HG03159 (cell line): ENCODE measurements around the gene PRRT1.

Experiments used
- ATAC-seq: cut with Tn5 transposase; IDR thresholded peaks from one replicate; pipeline ENCODE4 v1.9.1; 2021; ENCODE audit warnings: mild to moderate bottlenecking, moderate library complexity; ENCODE audit not compliant: unreplicated experiment

Gene PRRT1

DNA sequence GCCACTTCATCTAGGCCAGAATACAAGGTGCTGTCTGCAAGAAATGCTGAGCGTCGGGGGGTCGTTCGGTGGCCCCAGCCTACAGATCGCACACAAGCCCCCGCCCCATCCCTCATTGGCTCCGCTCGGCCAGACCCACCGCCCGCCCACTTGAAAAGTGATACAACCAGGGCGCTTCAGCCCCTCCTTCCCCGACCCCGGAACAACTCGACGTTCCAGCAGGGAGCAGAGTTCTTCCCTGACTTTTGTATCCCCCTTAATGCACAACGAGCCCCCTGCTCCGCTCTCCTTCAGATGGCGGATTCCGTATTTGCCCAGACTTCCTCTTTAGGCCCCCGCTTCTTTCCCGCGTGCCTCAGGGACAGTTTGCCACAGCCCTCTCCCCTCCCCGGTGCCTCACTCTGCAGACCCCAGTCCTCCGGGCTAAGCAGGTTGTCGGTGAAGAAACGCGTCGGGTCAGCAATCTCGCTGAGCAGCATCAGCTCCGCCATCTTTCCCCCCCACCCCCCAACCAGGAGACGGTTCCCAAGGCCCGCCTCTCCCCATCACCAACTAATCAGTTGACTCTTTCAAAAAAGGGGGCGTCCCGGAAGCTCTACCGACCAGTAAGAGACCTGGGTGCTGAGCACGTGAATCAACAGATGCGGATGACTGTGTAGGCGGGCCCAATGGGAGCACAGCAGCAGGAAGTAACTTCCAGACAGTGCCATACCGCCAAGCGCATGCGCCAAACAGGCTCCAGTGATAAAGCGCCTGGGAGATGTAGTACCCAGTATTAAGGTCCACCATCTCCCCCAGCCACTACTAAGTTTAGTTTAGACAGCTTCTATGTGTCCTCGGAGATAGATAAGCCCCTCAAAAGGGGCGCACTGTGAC, 23.8 kb downstream of the PRRT1 start, which contains the start of gene ATF6B:
TSS of gene ATF6B (minus strand) at position 530 of the 876 bp plus-strand sequence. CDS start at position 491, 39 bp downstream.
- peak; percentile 86 for ATAC-seq

DNA sequence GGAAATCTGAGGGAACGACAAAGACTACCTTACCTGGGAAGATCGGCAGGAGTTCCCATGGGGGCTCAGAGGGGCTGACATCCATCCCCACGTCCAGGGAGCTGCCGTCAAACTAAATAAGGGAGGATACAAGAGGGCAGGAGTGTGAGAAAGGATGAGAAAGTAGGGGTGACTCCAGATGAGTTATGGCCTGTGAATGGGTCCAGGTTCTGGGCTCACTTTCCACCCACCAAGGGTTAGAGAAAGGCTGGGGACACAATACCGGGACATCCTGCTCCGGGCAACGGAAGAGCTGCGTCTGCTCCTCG, 24.4 kb downstream of the PRRT1 start:
- ATAC-seq: no peak

DNA sequence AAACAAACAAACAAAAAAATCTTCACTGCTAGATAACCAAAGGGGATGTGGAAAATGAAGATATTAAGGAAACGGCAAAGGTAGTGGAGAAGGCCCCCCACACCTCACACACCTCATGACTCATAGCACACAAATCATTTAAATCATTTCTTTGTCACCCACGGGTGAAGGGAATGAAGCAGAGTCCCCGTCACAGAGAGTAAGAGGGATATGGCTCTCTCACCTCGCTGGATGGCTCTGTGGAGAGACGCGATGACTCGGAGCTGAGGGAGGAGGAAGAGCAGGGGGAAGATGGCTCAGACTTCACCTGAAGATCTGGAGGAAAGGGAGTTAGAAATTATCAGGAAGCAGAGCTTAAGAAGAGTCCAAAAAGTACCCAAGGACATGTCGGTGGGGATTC, 24.9 kb downstream of the PRRT1 start:
- ATAC-seq: no peak

DNA sequence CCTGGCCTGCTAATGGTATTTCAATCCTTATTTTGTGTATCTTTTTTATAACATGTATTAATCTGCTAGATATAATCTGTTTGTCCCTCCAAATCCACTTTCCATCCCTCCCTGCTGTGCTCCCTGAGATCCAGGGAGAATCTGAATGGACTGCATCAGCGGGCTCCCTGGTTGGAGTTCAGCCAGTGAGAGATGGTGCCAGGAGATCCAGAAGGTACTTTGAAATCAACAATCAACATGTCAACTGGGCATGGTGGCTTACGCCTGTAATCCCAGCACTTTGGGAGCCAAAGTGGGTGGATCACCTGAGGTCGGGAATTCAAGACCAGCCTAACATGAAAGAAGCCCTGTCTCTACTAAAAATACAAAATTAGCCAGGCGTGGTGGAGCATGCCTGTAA, 28.1 kb downstream of the PRRT1 start:
- ATAC-seq: no peak

DNA sequence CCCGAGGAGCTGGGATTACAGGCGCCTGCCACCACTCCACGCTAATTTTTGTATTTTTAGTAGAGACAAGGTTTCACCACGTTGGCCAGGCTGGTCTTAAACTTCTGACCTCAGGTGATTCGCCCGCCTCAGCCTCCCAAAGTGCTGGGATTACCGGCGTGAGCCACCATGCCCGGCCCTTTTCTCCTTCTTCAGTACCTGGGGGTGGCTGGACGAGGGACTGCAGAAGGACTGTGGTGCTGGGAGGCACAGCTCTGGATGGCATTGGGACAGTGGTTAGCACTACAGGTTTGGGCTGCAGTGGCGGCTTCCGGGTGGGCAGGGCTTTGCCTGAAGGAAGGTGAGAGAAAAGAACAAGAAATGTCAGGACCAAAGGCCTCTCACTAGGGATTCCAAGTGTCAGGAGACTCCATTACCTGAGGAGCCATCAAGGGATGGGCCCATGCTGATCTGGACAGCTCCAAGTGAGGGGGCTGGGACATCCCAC, 31.1 kb downstream of the PRRT1 start:
- no peak for ATAC-seq

DNA sequence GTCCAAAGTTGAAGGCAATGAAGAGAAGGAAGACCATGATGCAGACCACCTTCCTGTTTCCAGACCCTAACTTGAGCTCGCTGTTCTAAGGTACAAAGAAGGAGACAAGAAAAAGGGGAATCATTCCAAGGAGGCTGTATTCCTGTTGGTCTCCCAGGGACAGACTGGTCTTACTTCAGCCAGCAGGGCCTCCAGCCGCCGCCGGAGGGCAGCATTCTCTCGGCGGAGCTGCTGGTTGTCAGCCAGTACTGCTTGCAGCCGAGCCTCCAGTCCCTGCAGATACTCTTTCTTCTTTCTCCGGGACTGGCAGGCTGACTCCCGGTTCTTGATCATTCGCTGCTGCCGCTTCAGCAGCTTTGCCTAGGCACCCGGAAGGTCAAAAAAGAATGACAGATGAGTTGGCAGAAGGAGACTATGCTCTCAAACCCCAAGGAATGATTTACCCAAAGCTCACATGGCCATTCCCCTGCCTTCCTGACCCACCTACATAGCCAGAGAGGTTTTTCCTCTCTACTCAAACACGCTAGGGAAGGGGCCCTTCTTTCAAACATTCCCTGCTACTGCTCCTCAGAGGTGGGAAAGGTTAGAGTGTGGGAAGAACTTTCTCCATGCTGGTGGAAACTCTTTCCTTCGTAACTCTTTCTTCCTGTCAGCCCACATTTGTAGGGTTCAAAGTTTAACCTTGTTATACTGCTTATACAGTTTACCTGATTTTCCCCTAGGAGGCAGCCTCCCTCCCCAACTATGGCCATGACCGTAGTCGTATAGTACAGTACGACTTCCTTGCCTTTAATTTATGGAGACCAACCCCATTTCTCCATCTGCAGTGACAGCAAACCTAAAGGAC, 32.7 kb downstream of the PRRT1 start:
- no peak for ATAC-seq

DNA sequence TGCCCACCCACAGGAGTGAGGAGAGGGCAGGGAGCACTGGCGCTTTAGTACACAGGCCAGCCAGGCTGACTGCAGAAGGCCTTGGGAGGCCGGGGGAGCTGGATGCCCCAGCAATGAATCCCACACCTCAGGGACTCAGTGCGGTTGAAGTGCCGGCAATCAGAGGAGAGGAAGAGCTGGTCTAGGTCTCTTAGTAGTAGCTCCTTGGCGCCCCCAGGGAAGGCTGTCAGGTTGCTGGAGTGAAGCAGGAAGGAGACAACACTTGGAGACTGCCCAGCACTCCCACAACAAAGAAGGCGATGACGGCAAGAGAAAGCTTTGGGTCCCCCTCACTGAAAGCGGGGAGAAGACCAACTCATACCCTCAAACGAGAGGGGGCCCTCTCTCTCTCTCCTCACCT, 34.3 kb downstream of the PRRT1 start:
- no peak for ATAC-seq

DNA sequence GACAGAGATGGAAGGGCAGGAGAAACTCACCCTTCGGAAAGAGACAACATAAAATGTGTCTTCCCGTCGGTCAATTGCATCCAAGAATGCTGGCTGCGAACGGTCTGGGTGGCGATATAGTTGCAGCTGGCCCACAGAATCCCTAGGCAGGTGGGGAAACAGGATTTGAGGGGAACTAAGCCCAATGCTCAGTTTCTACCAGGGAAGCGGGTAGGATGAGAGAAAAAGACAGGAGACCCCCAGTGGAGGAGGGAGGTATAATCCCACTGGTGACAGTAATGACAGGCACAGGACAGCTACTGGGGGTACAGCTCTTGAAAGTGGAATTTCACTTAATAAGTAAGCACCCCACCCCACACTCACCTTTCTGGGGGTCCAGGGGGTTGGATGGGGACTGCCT, 35.1 kb downstream of the PRRT1 start:
- no peak for ATAC-seq

DNA sequence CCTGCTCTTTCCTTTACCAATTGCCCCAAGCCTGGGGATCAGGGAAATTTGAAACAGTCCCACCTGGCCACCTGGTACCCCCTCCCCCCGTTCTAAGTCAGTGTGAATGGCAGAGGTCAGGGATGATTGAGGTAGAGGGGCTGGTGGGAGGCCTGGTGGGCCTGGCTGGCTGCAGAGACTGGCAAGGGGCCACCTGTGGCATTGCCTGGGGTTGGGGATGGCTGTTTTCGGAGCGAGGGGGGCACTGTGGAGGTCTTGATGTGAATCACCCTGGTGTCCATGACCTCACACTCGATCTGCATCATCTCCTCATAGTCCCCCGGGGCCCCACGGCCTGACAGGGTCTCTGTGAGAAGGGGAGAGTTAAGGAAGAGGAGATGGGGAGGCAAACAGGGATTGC, 36.1 kb downstream of the PRRT1 start:
- ATAC-seq: no peak

DNA sequence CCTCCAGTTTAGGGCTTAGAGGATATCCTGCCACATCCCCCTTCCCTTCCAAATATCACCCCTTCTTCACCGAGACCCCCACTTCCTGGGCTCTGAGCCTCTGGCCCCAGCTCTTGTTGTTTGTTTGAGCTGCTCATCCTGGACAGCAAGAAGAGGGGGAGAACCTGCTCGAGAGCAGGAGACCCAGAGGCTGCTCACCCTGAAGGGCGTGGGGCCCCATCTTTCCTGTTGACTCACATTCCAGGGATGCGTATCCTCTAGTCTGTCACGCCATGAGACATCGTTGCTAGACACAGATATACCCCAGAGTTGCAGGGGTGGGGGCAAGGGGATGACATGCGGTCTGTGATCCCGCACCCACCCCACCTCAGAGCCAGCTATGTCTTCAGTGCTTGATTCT, 36.9 kb downstream of the PRRT1 start:
- ATAC-seq: no peak

DNA sequence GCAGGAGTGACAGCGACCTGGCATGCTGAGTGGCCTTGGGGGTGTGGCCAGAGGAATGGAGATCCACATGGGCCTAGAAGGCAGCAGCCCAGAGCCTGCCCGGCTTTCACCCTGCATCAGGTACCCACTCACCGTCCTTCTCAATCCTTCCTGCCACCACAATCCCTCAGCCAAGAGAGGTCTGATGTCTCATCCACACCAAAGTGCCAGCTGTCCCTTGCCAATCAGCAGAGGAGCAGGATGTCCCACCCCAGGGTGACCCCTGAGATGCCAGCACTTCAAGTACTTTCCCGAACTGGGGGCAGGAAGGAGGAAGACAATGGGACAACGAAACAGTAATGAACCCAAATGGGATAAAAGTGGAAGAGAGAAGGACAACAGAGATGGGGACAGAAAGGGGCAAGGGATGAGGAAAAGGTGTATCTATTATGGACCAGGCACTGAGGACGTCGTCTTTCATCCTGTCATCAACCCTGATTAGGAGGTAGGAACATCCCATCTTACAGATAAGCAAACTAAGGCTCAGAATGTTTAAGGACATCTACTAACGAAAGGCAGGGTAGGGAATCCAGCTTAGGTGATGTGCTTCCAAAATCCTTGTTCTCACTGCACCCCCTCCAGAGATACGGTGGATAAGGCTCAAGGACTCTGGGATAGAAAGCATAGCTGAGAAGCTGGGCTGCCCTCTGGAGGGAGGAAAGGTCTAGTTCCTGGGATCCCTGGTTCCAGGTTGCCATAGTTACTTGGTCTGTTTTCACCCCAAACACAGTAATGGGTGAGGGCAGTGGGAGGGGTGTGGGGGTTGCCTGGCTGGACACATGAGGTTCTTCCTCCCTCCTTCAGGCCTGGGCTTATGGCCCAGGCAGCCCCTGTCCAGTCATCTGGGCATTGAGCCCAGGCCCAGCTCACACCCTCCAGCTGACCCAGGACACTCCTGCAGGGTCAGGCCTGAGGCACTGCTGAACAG, 38.1 kb downstream of the PRRT1 start:
- ATAC-seq: no peak

DNA sequence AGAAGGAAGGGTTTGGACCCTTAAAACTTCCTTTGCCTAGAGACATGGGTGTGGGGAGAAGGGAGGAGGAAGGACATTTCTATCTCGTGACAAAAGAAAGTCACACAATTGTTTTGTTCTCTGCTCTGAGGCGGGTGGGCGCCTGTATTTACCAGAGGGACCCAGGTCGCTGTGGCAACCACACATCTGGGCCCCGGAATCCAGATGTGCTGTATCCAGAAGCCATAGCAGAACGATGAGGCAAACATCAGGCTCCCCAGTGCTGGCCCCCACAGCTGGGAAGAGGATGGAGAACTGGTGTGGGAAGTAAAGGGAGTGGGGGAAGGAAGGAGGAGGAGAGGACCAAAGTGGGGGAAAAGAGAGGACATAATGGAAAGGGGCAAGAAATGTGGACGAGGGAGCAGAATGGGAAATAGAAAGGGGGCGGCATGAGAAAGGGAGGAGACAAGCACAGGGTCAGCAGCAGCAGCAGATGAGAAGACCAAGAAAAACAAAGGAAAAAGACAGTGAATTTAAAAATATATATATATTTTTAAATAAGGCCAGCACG, 39.2 kb downstream of the PRRT1 start:
- no peak for ATAC-seq

DNA sequence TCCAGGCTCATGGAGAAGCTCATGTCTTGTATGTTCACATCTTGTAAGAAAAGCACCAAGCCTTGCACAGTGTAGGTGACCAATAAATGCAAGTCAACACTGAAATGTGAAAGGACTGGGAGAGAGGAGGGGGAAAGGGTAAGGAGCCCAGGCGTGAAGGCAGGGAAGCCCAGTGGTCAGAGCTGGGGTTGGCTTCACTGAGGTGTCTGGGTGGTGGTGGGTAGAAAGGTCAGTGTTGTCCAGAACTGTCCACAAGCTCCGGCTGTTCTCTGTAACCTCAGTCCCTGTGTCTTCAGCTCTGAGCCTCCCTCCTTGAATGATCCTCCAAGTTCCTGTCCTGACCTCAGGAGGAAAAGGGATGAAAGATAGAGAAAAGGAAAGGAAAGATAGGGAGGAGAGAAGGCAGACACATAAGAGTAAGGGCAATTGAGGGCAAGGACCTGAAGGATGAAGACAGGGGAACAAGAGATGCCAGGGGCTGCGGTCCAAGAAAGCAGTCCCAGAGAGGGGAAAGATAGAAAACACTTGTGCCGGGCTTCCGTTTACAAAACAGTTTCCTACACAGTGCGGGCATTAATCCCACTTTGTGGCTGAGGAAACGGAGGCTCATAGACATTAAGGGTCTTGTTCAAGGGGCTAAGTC, 40.2 kb downstream of the PRRT1 start:
- ATAC-seq: no peak

DNA sequence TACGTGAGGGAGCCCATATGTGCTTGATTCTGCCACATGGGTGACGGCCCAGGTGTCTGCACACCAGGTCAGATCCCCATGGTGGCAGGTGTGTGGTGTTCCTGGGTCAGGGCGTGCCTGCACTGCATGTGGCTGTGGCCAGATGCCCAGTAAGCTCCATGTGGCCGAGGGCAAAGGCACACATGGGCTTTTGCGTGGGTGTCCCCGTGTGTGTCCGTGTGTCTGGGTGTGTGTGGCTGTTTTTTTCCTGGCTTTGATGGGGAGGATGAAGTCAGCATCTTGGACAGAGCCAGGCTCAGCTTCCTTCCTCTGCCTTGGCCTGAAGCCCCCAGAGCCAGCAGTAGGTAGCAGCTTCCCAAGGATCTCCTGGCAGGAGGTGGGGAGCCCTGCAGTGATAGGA, 41.1 kb downstream of the PRRT1 start:
- no peak for ATAC-seq

DNA sequence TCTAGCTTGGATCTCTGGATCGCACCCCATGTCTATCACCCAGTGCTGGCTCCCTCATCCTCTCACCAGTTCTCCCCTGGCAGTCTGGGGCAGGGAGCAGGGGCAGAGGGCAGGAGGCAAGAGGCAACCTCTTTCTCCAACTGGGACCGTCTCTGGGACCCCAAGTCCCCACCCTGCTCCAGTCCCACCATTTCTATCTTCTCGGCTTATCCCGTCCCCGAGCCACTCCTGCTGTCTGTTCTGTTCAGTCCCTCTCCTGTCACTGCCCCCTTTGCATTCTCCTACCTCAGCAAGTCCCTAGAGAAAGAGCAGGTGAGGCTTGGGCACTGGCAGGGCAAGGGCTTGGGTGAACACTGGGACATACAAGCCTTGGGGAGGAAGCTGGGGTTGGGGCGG, 42.0 kb downstream of the PRRT1 start:
- ATAC-seq: no peak

DNA sequence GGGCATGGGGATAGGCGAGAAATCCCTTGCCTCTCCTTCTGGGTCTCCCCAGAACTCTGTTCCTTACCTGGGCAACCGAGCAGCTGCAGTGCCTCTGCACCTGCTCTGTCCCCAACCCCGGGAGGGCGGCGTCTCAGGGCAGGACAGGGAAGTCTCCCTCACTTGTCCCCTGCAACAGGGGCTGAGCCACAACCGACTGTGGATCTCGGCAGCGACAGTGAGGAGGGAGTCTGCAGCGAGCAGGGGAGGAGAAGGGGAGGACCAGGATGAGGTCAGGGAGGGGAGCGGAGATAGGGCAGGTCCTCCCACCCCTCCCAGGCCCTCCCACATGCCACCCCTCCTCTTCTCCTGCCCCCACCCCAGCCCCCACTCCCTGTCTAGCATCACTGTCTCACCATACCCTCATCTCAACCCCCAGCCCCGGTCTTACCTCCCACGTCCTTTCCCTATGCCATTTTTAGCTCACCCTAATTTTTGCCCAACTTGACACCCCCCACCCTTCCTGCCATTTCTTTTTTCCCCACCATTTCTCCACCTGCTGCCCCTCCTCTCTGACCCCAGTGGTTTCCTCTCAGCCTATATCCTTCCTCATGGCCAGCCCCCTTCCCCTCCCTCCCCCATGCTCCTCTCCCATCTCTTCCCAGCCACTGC, 42.5 kb downstream of the PRRT1 start, which contains the start of gene TNXB:
TSS of gene TNXB (minus strand) at position 225 of the 651 bp plus-strand sequence. CDS start 11,140 bp downstream, outside the sequence.
- no peak for ATAC-seq

DNA sequence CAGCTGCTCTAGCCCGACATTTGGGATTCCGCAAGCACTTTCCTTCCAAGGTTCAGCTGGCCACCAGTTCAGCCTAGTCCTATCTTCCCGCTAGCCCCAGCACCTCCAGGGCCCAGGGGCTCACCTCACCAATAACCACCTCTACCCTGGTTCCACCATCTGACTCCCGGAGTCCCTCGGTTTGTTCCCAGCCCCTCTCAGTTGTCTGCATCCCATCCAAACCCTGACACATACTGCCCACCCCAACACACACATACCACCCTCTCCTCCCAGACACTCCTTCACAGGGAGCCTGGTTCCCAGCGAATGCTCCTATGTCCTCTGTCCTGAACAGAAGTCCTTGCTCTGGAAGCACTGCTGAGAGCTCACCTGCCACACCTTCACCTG, 43.0 kb downstream of the PRRT1 start:
- ATAC-seq: no peak

DNA sequence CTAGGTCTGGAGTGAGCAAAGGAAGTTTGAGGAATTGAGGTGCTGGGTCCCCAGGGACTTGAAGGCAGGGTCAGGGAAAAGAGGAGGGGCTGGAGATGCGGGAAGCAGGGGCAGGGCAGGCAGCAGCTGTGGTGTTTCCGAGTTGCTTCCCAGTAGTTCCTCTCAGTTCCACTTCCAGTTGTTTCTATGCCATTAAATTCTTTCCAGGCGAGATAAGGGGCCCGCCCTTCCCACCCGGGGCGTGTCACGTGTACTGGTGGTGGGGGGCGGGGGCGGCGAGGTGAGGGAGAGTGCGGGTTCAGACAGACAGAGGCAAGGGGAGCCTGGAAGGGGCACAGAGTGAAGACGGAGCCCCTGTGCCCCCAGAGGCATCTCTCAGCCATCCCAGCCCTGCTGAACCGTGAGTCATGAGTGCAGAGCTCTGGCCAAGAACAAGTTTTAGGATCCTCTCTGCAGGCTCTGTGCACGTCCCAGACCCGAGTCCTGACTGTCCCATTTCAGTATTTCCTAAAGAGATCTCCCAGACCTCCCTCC, 43.6 kb downstream of the PRRT1 start:
- ATAC-seq: no peak

DNA sequence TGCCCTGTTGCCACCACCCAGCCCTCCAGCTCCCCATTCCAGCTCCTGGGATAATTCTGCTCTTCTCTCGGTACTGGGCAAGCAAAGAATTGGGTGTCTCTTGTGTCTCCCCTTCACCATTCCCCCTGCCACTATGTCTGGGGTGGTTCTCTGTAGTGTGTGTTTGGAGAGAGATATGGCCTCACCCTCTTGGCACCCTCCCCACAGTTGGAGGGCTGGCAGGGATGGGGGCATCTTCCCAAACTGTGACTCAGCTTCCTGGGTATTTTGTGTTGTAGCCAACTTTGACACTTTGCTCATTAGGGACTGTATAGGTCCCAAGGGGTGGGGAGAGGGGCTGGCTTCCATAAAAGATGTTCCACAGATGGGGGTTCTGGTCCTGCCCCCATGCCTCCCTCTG, 44.3 kb downstream of the PRRT1 start:
- no peak for ATAC-seq
